Peyer's patch (tissue), 4 donors: ENCODE measurements around the gene BANP. TPM values are rescaled to one million over a fixed set of nuclear protein-coding genes. Genes with fewer than 3 reads are reported as not detected.

Experiments used
- DNase-seq, 3 donors: peaks; one replicate each; pipeline ENCODE4 v3.0.0-alpha.2; 2017 to 2019
- H3K27ac ChIP-seq, 4 donors: fragments of 200-600 bp; sonication (generic); one replicate each; pipeline ENCODE4 v1.5.1; 2016 to 2019
- H3K27me3 ChIP-seq, 2 donors: fragments of 200-600 bp; sonication (generic); one replicate each; pipeline ENCODE4 v1.5.1; 2019
- H3K36me3 ChIP-seq, 3 donors: fragments of 200-600 bp; sonication (generic); one replicate each; pipeline ENCODE4 v1.5.1; 2016 to 2019
- H3K4me1 ChIP-seq, 4 donors: fragments of 200-600 bp; sonication (generic); one replicate each; pipeline ENCODE4 v1.5.1; 2016 to 2019
- H3K4me3 ChIP-seq, 4 donors: fragments of 200-600 bp; sonication (generic); 1 replicate in 3 of 4; 2 replicates in 1 of 4; pipeline ENCODE4 v1.5.1; 2016 to 2019; ENCODE audit warnings: mild to moderate bottlenecking in 1 of 4
- H3K9me3 ChIP-seq, 4 donors: fragments of 200-600 bp; sonication (generic); one replicate each; pipeline ENCODE4 v1.5.1; 2016 to 2019; ENCODE audit warnings: mild to moderate bottlenecking in 1 of 4
- POLR2A ChIP-seq, 2 donors: fragments of 450-650 bp; IDR thresholded peaks; one replicate each; pipeline ENCODE4 v1.5.1; 2017; ENCODE audit warnings: antibody characterized with exemption in 2 of 2, mild to moderate bottlenecking in 2 of 2, moderate library complexity in 2 of 2
- total RNA-seq, 4 donors: library from RNA; depleted of rRNA; stranded (reverse); fragments of >200 nt; gene quantifications; one replicate each; pipeline ENCODE4 v1.1.0, GENCODE V29; 2016
- TF ChIP-seq, protein P1 (sequence below), 6 experiments: fragments of 450-650 bp in 4 of 6; fragments of 200-600 bp in 2 of 6; sonication (generic) in 1 of 6; IDR thresholded peaks; one replicate each; pipeline ENCODE4 v1.5.1; 2017 to 2019; ENCODE audit warnings: antibody characterized with exemption in 6 of 6, mild to moderate bottlenecking in 3 of 6, moderate library complexity in 1 of 6

BANP gene
- total RNA-seq, 4 donors from 2014 or later: 27.6 to 113 (median 42.7) TPM

DNA sequence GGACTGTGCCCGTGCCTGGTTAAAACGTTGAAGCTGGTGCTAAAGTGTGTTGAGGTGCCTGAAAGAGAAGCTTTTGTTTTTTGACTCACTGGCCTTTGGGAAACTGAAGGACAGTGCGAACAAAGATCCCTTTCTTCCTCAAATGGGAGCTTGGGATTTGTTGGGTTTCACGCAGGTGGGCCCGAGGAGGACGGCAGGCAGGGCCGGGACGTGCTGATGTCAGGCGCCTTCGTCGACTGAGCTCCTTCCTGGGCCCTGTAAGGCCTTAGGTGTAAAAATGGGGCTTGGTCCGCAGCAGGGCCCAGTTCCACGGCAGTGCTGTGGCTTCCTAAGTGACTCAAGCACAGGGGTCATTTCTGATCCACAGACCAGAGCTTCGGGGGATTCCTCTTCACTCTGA is 106.9 kb downstream of the BANP start:
- H3K27ac ChIP-seq: no peak overlapping the region
- H3K36me3 ChIP-seq: peaks cover 0 to 30% (median 0%) of the 10 kb centered on the region in 3 donors
- H3K9me3 ChIP-seq: no peaks in the 10 kb centered on the region
- DNase-seq: peak in 1 of 3 donors; percentile 24
- H3K27me3 ChIP-seq: no peaks in the 10 kb centered on the region
- H3K4me1 ChIP-seq: no peaks in the 10 kb centered on the region
- H3K4me3 ChIP-seq: no peak overlapping the region
- TF ChIP-seq POLR2A (IDR thresholded peaks at IDR 0.05): no peak
- TF ChIP-seq, protein P1, sequence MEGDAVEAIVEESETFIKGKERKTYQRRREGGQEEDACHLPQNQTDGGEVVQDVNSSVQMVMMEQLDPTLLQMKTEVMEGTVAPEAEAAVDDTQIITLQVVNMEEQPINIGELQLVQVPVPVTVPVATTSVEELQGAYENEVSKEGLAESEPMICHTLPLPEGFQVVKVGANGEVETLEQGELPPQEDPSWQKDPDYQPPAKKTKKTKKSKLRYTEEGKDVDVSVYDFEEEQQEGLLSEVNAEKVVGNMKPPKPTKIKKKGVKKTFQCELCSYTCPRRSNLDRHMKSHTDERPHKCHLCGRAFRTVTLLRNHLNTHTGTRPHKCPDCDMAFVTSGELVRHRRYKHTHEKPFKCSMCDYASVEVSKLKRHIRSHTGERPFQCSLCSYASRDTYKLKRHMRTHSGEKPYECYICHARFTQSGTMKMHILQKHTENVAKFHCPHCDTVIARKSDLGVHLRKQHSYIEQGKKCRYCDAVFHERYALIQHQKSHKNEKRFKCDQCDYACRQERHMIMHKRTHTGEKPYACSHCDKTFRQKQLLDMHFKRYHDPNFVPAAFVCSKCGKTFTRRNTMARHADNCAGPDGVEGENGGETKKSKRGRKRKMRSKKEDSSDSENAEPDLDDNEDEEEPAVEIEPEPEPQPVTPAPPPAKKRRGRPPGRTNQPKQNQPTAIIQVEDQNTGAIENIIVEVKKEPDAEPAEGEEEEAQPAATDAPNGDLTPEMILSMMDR (IDR thresholded peaks at IDR 0.05): no peak

DNA sequence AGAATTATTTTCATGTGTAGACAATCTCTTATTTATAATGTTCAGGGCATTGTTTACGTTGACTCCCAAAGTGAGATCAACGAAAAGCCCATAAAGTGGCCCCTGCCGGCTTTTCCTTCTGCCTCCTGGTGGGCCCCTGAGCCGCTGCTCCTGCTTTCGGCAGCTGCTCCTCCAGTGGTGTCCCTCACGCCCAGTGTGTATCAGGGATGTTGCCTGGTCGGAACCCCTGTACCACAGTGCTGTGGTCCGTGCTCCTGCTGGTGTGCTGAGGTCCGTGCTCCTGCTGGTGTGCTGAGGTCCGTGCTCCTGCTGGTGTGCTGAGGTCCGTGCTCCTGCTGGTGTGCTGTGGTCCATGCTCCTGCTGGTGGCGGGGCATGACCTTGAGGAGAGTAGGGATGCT is 107.6 kb downstream of the BANP start:
- peak in 1 of 3 donors; percentile 24 for DNase-seq
- TF ChIP-seq, protein P1 (IDR thresholded peaks at IDR 0.05): no peak
- TF ChIP-seq POLR2A (IDR thresholded peaks at IDR 0.05): no peak

DNA sequence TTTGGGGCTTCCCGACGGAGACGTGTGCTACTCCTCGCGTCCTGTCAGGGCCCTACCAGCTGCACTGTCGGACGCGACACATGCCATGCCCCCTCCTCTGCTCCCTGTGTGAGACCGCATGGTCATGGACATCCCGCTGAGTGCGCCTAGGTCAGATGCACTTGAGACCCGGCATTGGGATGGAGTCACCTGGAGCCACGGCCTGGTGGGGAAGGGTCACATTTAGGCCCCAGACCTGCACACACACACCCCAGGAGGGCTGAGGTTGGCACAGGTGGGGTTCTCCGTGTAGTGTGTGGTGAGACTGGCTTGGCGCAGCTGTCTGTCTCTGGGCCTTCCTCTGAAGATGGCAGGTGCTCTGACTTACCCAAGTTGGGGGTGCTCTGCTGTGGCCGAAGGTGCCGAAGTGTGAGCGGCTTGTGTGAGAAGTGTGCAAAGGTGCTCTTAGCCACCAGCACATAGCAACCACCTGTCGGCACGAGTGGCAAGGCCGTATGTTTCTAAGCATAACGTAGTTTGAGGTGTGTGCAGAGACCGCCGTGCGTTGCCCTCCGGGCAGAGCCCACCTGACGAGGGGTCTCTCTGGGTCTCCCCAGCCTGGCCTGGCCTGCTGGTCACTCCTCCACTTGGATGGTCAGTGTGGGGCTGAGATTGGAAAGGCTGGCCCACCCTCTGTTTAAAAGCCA is 108.6 kb downstream of the BANP start:
- Histone ChIP-seq H3K27me3 (no peaks in the 10 kb centered on the region), H3K9me3 (no peaks in the 10 kb centered on the region), H3K4me1 (no peaks in the 10 kb centered on the region), H3K36me3 (peaks cover 0 to 30% (median 0%) of the 10 kb centered on the region in 3 donors), H3K27ac (no peak overlapping the region), H3K4me3 (no peak overlapping the region)
- TF ChIP-seq POLR2A (IDR thresholded peaks at IDR 0.05): no peak
- TF ChIP-seq, protein P1 (IDR thresholded peaks at IDR 0.05): no peak
- no peak for DNase-seq

More for the DNA sequence above, 107.6 kb downstream of the BANP start:
- H3K27me3 ChIP-seq: no peaks in the 10 kb centered on the region
- peaks cover 0 to 30% (median 0%) of the 10 kb centered on the region in 3 donors for H3K36me3 ChIP-seq
- H3K4me3 ChIP-seq: no peak overlapping the region
- no peak overlapping the region for H3K27ac ChIP-seq
- no peaks in the 10 kb centered on the region for H3K4me1 ChIP-seq
- H3K9me3 ChIP-seq: no peaks in the 10 kb centered on the region

DNA sequence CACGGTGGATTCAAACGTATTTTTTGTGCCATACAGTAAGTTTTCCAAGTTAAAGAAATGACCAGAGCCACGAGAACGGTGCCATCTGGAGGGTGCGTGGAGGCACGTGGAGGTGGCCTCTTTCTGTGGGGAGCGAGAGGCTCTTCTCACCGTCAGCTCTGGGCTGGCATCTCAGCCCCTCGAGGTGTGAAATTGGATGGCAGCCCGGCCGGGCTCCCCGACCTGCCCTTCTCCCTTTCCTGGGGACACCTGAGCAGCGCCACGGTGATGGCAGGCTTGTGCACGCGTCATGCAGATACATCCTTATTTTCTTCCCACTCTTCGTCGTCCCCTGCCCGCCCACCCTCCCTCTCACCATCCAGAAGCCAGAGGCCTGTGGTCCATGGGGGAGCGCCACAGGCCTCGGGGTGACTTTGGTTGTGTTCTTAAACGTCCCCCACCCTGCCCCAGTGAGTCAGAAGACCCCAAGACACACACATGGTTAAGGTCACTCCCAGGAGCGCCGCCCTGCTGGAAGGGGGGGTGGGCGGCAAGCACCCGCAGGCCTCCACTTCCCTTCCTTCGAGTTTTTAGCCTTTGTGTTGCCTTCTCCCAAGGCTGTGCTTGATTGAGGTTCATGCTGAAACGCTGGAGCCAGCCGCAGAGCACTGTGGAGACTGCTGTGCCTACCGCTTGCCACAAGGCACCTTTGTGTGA is 109.4 kb downstream of the BANP start:
- H3K27ac ChIP-seq: no peak overlapping the region
- peaks cover 0 to 30% (median 0%) of the 10 kb centered on the region in 3 donors for H3K36me3 ChIP-seq
- no peak overlapping the region for H3K4me3 ChIP-seq
- no peaks in the 10 kb centered on the region for H3K4me1 ChIP-seq
- no peak for DNase-seq
- no peaks in the 10 kb centered on the region for H3K9me3 ChIP-seq
- no peaks in the 10 kb centered on the region for H3K27me3 ChIP-seq
- no peak for TF ChIP-seq POLR2A (IDR thresholded peaks at IDR 0.05)
- TF ChIP-seq, protein P1 (IDR thresholded peaks at IDR 0.05): no peak

- H3K36me3 ChIP-seq: peaks cover 0 to 30% (median 0%) of the 10 kb centered on the region in 3 donors
Measured at GRCh38 chr16:88061346-88062110, 110.3 kb downstream of the BANP start.

More at GRCh38 chr16:88061346-88062110, 110.3 kb downstream of the BANP start:
- no peak overlapping the region for H3K27ac ChIP-seq
- no peak for DNase-seq
- no peaks in the 10 kb centered on the region for H3K27me3 ChIP-seq
- H3K4me3 ChIP-seq: no peak overlapping the region
- no peak for TF ChIP-seq POLR2A (IDR thresholded peaks at IDR 0.05)
- TF ChIP-seq, protein P1 (IDR thresholded peaks at IDR 0.05): no peak
- no peaks in the 10 kb centered on the region for H3K4me1 ChIP-seq
- H3K9me3 ChIP-seq: no peaks in the 10 kb centered on the region
